Raji (cell line): ENCODE results near the gene MPDZ.

Experiments used
- POLR2A ChIP-seq: IDR thresholded peaks from 2 replicates; pipeline ENCODE4 v1.6.1; 2011; ENCODE audit warnings: low read depth, low read length, control low read depth; ENCODE audit not compliant: insufficient read depth

The MPDZ gene

GRCh38 chr9:13215791-13216554 is 63.5 kb downstream of the MPDZ start:
- no peak for TF ChIP-seq POLR2A

GRCh38 chr9:13213998-13214397 is 65.5 kb downstream of the MPDZ start:
- no peak for TF ChIP-seq POLR2A

- no peak for TF ChIP-seq POLR2A
These were observed 66.2 kb downstream of the MPDZ start for GRCh38 chr9:13213337-13213736.

- TF ChIP-seq POLR2A: no peak
These were observed 69.2 kb downstream of the MPDZ start for GRCh38 chr9:13210306-13210705.

GRCh38 chr9:13209498-13209897 is 70.0 kb downstream of the MPDZ start:
- TF ChIP-seq POLR2A: no peak

GRCh38 chr9:13205824-13206223 is 73.7 kb downstream of the MPDZ start:
- TF ChIP-seq POLR2A: no peak

- TF ChIP-seq POLR2A: no peak
These were observed 89.5 kb downstream of the MPDZ start for GRCh38 chr9:13190040-13190439.

- TF ChIP-seq POLR2A: no peak
These were observed 90.1 kb downstream of the MPDZ start for GRCh38 chr9:13189362-13189761.

- TF ChIP-seq POLR2A: no peak
These were observed 92.7 kb downstream of the MPDZ start for GRCh38 chr9:13186774-13187173.

GRCh38 chr9:13186091-13186490 is 93.4 kb downstream of the MPDZ start:
- TF ChIP-seq POLR2A: no peak

- TF ChIP-seq POLR2A: no peak
These were observed 97.8 kb downstream of the MPDZ start for GRCh38 chr9:13181652-13182051.

- no peak for TF ChIP-seq POLR2A
These were observed 100.2 kb downstream of the MPDZ start for GRCh38 chr9:13179257-13179656.

GRCh38 chr9:13175732-13176131 is 103.8 kb downstream of the MPDZ start:
- no peak for TF ChIP-seq POLR2A

GRCh38 chr9:13174906-13175639 is 104.4 kb downstream of the MPDZ start:
- TF ChIP-seq POLR2A: no peak

GRCh38 chr9:13173553-13173952 is 105.9 kb downstream of the MPDZ start:
- no peak for TF ChIP-seq POLR2A

- no peak for TF ChIP-seq POLR2A
These were observed 108.2 kb downstream of the MPDZ start for GRCh38 chr9:13171261-13171660.

GRCh38 chr9:13166996-13167395 is 112.5 kb downstream of the MPDZ start:
- TF ChIP-seq POLR2A: no peak

GRCh38 chr9:13165956-13166355 is 113.5 kb downstream of the MPDZ start:
- no peak for TF ChIP-seq POLR2A
